ENCODE data around the gene H1-8. TPM values are rescaled to one million over a fixed set of nuclear protein-coding genes. Genes with fewer than 3 reads are reported as not detected.
A peak's percentile ranks its signal among the peaks of the same experiment; 100 is the strongest.

Gene H1-8
- total and polyA plus RNA-seq, 12 donors = not detected

- Histone ChIP-seq H3K27ac (peak overlapping the region in 2 of 5 donors; percentile 8 to 93), H3K27me3 (no peaks in the 10 kb centered on the region), H3K9me3 (replicated peaks in 1 of 3) (no peaks in the 10 kb centered on the region), H3K4me1 (replicated peaks in 1 of 2) (peaks cover 28 to 45% of the 10 kb centered on the region in 2 donors), H3K4me3 (no peak overlapping the region), H3K36me3 (replicated peaks in 1 of 2) (peaks cover 0 to 41% of the 10 kb centered on the region in 2 donors)
- DNase-seq = no peak
- 82 to 89% (median 83%) methylated on average over 12 to 18 of the region's 18 CpGs for WGBS, 4 donors
- TF ChIP-seq POLR2A (IDR thresholded peaks at IDR 0.05) = no peak
- TF ChIP-seq, protein P1, sequence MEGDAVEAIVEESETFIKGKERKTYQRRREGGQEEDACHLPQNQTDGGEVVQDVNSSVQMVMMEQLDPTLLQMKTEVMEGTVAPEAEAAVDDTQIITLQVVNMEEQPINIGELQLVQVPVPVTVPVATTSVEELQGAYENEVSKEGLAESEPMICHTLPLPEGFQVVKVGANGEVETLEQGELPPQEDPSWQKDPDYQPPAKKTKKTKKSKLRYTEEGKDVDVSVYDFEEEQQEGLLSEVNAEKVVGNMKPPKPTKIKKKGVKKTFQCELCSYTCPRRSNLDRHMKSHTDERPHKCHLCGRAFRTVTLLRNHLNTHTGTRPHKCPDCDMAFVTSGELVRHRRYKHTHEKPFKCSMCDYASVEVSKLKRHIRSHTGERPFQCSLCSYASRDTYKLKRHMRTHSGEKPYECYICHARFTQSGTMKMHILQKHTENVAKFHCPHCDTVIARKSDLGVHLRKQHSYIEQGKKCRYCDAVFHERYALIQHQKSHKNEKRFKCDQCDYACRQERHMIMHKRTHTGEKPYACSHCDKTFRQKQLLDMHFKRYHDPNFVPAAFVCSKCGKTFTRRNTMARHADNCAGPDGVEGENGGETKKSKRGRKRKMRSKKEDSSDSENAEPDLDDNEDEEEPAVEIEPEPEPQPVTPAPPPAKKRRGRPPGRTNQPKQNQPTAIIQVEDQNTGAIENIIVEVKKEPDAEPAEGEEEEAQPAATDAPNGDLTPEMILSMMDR (IDR thresholded peaks at IDR 0.05) = no peak
- intact Hi-C loops (cut with DNase I) = no loop called here
Measured at GRCh38 chr3:129555616-129556357, 12.8 kb downstream of the H1-8 start.

- H3K27ac ChIP-seq = peak overlapping the region in 1 of 5 donors; percentile 93
- H3K9me3 ChIP-seq (replicated peaks in 1 of 3) = no peaks in the 10 kb centered on the region
- no peak overlapping the region for H3K4me3 ChIP-seq
- intact Hi-C loops (cut with DNase I) = no loop called here
- no peak for DNase-seq
- H3K4me1 ChIP-seq (replicated peaks in 1 of 2) = peaks cover 33 to 51% of the 10 kb centered on the region in 2 donors
- WGBS, 4 donors = 88 to 100% (median 92%) methylated on average over 2 to 15 of the region's 15 CpGs
- peaks cover 0 to 41% of the 10 kb centered on the region in 2 donors for H3K36me3 ChIP-seq (replicated peaks in 1 of 2)
- TF ChIP-seq POLR2A (IDR thresholded peaks at IDR 0.05) = no peak
- TF ChIP-seq, protein P1 (IDR thresholded peaks at IDR 0.05) = no peak
- H3K27me3 ChIP-seq = no peaks in the 10 kb centered on the region
Measured at GRCh38 chr3:129556358-129556695, 13.4 kb downstream of the H1-8 start.

GRCh38 chr3:129556890-129557547, 14.0 kb downstream of the H1-8 start:
- Histone ChIP-seq H3K27ac (peak overlapping the region in 2 of 5 donors; percentile 88 to 93), H3K27me3 (no peaks in the 10 kb centered on the region), H3K9me3 (replicated peaks in 1 of 3) (no peaks in the 10 kb centered on the region), H3K36me3 (replicated peaks in 1 of 2) (peaks cover 0 to 45% of the 10 kb centered on the region in 2 donors), H3K4me1 (replicated peaks in 1 of 2) (peaks cover 37 to 57% of the 10 kb centered on the region in 2 donors), H3K4me3 (no peak overlapping the region)
- no peak for TF ChIP-seq POLR2A (IDR thresholded peaks at IDR 0.05)
- TF ChIP-seq, protein P1 (IDR thresholded peaks at IDR 0.05) = no peak
- intact Hi-C loops (cut with DNase I) = no loop called here
- peak in 1 of 7 donors; percentile 28 for DNase-seq
- WGBS, 4 donors = 84 to 91% (median 85%) methylated on average over 26 to 31 of the region's 31 CpGs

DNA sequence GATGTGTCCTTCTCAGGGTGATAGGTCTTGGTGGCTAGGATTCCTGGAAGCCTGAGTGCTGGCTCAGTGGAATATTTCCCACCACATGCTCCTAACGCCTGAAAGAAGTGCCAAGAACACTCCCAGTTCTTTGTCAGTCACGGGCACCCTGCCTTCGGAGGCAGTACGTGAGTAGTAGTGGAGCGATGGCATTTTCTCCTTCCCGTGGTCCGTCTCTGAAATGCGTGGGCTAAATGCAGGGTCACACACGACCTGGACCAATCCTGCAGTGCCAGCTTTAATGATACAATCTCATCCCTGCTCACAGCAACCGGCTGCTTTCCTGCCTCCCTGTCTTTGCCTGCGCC, 14.5 kb downstream of the H1-8 start:
- no peak for TF ChIP-seq POLR2A (IDR thresholded peaks at IDR 0.05)
- TF ChIP-seq, protein P1 (IDR thresholded peaks at IDR 0.05) = no peak
- Histone ChIP-seq H3K4me3 (no peak overlapping the region), H3K9me3 (replicated peaks in 1 of 3) (no peaks in the 10 kb centered on the region), H3K27ac (peak overlapping the region in 2 of 5 donors; percentile 88 to 93), H3K4me1 (replicated peaks in 1 of 2) (peaks cover 37 to 59% of the 10 kb centered on the region in 2 donors), H3K27me3 (no peaks in the 10 kb centered on the region), H3K36me3 (replicated peaks in 1 of 2) (peaks cover 0 to 50% of the 10 kb centered on the region in 2 donors)
- WGBS, 4 donors = 70 to 82% (median 74%) methylated on average over 11 of the region's 11 CpGs
- DNase-seq = no peak
- intact Hi-C loops (cut with DNase I) = no loop called here
